Sigmoid colon (tissue), 4 donors: ENCODE measurements around the gene MAPKBP1.

Source experiments
- CTCF ChIP-seq, 4 experiments: fragments of 450-650 bp in 3 of 4; fragments of 200-600 bp in 1 of 4; IDR thresholded peaks; one replicate each; pipeline ENCODE4 v1.5.1; 2016 to 2019; ENCODE audit warnings: antibody characterized with exemption in 4 of 4, mild to moderate bottlenecking in 3 of 4, moderate library complexity in 2 of 4
- EP300 ChIP-seq, 4 donors: sonication (generic); formaldehyde crosslinking; IDR thresholded peaks; one replicate each; pipeline ENCODE4 v1.6.1; 2017; ENCODE audit warnings: antibody characterized with exemption in 4 of 4
- POLR2A ChIP-seq, 2 donors: fragments of 450-650 bp; IDR thresholded peaks; one replicate each; pipeline ENCODE4 v1.6.1; 2016; ENCODE audit warnings: antibody characterized with exemption in 2 of 2, mild to moderate bottlenecking in 2 of 2, moderate library complexity in 2 of 2
- POLR2AphosphoS5 ChIP-seq, 4 donors: sonication (generic); formaldehyde crosslinking; IDR thresholded peaks; one replicate each; pipeline ENCODE4 v1.6.1; 2017; ENCODE audit warnings: antibody characterized with exemption in 4 of 4

GRCh38 chr15:41827880-41828806 lies 53.9 kb downstream of the MAPKBP1 start, which contains the start of gene JMJD7:
- TF ChIP-seq POLR2A (IDR thresholded peaks at IDR 0.05): peak; percentile 48 to 61
- peak; percentile 86 to 93 (median 88) for TF ChIP-seq POLR2AphosphoS5 (IDR thresholded peaks at IDR 0.05)
- no peak for TF ChIP-seq CTCF (IDR thresholded peaks at IDR 0.05)
- no peak for TF ChIP-seq EP300 (IDR thresholded peaks at IDR 0.05)
